HTERT RPE-1 (cell line): Measurements from ENCODE around the gene REPS1.
"Not testable (repeated sequence)": the region's sequence is repeated elsewhere in the genome, so short reads cannot be mapped to it uniquely, and the experiment has no call there.

Experiments used
- in situ Hi-C: fragments of 300-500 bp; cut with MboI; formaldehyde crosslinking; loops from 4 replicates; pipeline ENCODE4 v1.14.3; 2020; ENCODE audit warnings: low sequenced_read_pairs

Gene REPS1

GRCh38 chr6:138944412-138944811 is 43.6 kb downstream of the REPS1 start:
- in situ Hi-C loops: no loop called here

GRCh38 chr6:138943089-138943625 is 44.9 kb downstream of the REPS1 start:
- in situ Hi-C loops: no loop called here

- in situ Hi-C loops: not testable (repeated sequence)
Measured at GRCh38 chr6:138936873-138937272, 51.2 kb downstream of the REPS1 start.

- in situ Hi-C loops: no loop called here
Measured at GRCh38 chr6:138931660-138932059, 56.4 kb downstream of the REPS1 start.

GRCh38 chr6:138926579-138926978 is 61.5 kb downstream of the REPS1 start:
- in situ Hi-C loops: no loop called here

GRCh38 chr6:138925806-138926205 is 62.2 kb downstream of the REPS1 start:
- in situ Hi-C loops: no loop called here

- in situ Hi-C loops: no loop called here
Measured at GRCh38 chr6:138923561-138923960, 64.5 kb downstream of the REPS1 start.

GRCh38 chr6:138920906-138921305 is 67.1 kb downstream of the REPS1 start:
- in situ Hi-C loops: no loop called here

GRCh38 chr6:138914701-138915100 is 73.4 kb downstream of the REPS1 start:
- in situ Hi-C loops: no loop called here

- in situ Hi-C loops: no loop called here
Measured at GRCh38 chr6:138912308-138912707, 75.7 kb downstream of the REPS1 start.

GRCh38 chr6:138909975-138910374 is 78.1 kb downstream of the REPS1 start:
- in situ Hi-C loops: no loop called here

GRCh38 chr6:138909511-138909910 is 78.5 kb downstream of the REPS1 start:
- in situ Hi-C loops: no loop called here

- in situ Hi-C loops: no loop called here
Measured at GRCh38 chr6:138907167-138907566, 80.9 kb downstream of the REPS1 start.

- in situ Hi-C loops: no loop called here
Measured at GRCh38 chr6:138897031-138897430, 91.0 kb downstream of the REPS1 start.

- in situ Hi-C loops: no loop called here
Measured at GRCh38 chr6:138896104-138896756, 91.8 kb downstream of the REPS1 start.

- in situ Hi-C loops: no loop called here
Measured at GRCh38 chr6:138891255-138891986, 96.6 kb downstream of the REPS1 start.

- in situ Hi-C loops: no loop called here
Measured at GRCh38 chr6:138885156-138885819, 102.8 kb downstream of the REPS1 start.

- in situ Hi-C loops: no loop called here
Measured at GRCh38 chr6:138882369-138883017, 105.6 kb downstream of the REPS1 start.

- in situ Hi-C loops: no loop called here
Measured at GRCh38 chr6:138873191-138873590, 114.9 kb downstream of the REPS1 start.

GRCh38 chr6:138869398-138869797 is 118.7 kb downstream of the REPS1 start:
- in situ Hi-C loops: no loop called here

GRCh38 chr6:138868181-138868580 is 119.9 kb downstream of the REPS1 start:
- in situ Hi-C loops: no loop called here
